Thyroid gland (tissue), 4 donors: ENCODE measurements around the gene DIP2C. TPM values are rescaled to one million over a fixed set of nuclear protein-coding genes. Genes with fewer than 3 reads are reported as not detected.

ENCODE experiments used
- DNase-seq, 2 donors: peaks; one replicate each; pipeline ENCODE4 v3.0.0-alpha.2; 2019
- H3K27ac ChIP-seq, 3 donors: fragments of 200-600 bp; sonication (generic); 1 replicate in 2 of 3; 2 replicates in 1 of 3; pipeline ENCODE4 v1.5.1; 2016 to 2019; ENCODE audit warnings: mild to moderate bottlenecking in 1 of 3, moderate library complexity in 1 of 3
- H3K27me3 ChIP-seq: fragments of 200-600 bp; sonication (generic); one replicate; pipeline ENCODE4 v1.5.1; 2019
- H3K36me3 ChIP-seq, 2 donors: fragments of 200-600 bp; sonication (generic); one replicate each; pipeline ENCODE4 v1.5.1; 2016 to 2019
- H3K4me1 ChIP-seq, 2 donors: fragments of 200-600 bp; sonication (generic); one replicate each; pipeline ENCODE4 v1.5.1; 2017 to 2019
- H3K4me3 ChIP-seq, 3 donors: fragments of 200-600 bp; sonication (generic); replicated peaks in 1 of 3; 1 replicate in 2 of 3; 2 replicates in 1 of 3; pipeline ENCODE4 v1.5.1; 2016; ENCODE audit warnings: mild to moderate bottlenecking in 1 of 3
- H3K9me3 ChIP-seq: fragments of 200-600 bp; sonication (generic); one replicate; pipeline ENCODE4 v1.5.1; 2017
- CTCF ChIP-seq, 6 experiments: fragments of 200-600 bp in 3 of 6; fragments of 450-650 bp in 3 of 6; sonication (generic) in 3 of 6; IDR thresholded peaks; one replicate each; pipeline ENCODE4 v1.5.1; 2016 to 2019; ENCODE audit warnings: antibody characterized with exemption in 6 of 6, mild to moderate bottlenecking in 2 of 6, inconsistent platforms in 1 of 6, moderate library complexity in 1 of 6
- POLR2A ChIP-seq, 2 donors: fragments of 450-650 bp; IDR thresholded peaks; one replicate each; pipeline ENCODE4 v1.6.1; 2017; ENCODE audit warnings: antibody characterized with exemption in 2 of 2, mild to moderate bottlenecking in 2 of 2, moderate library complexity in 1 of 2
- WGBS, 2 donors: methylation state at CpG; one replicate each; pipeline ENCODE4 v1.1.5; 2017; 5-methylcytosine and 5-hydroxymethylcytosine counted together
- intact Hi-C: fragments of 100-400 bp; cut with DNase I; formaldehyde crosslinking; loops from one replicate; pipeline ENCODE4 v1.15.1; 2023
- total RNA-seq, 4 donors: library from RNA; depleted of rRNA; stranded (reverse); fragments of >200 nt; gene quantifications; one replicate each; pipeline ENCODE4 v1.2.3, GENCODE V29; 2016

DIP2C gene
- total RNA-seq, 4 donors from 2014 or later: 11.4 to 14.6 (median 12.3) TPM

- DNase-seq: no peak
- peaks cover 22 to 26% of the 10 kb centered on the region in 2 donors for H3K4me1 ChIP-seq
- H3K36me3 ChIP-seq: no peaks in the 10 kb centered on the region
- TF ChIP-seq CTCF (IDR thresholded peaks at IDR 0.05) (no peak), POLR2A (IDR thresholded peaks at IDR 0.05) (no peak)
- intact Hi-C loops: no loop called here
- WGBS, 2 donors: 95% methylated on average over 7 of the region's 7 CpGs
- no peak overlapping the region for H3K27ac ChIP-seq
- no peak overlapping the region for H3K4me3 ChIP-seq
- no peaks in the 10 kb centered on the region for H3K27me3 ChIP-seq
- no peaks in the 10 kb centered on the region for H3K9me3 ChIP-seq
These were observed 25.2 kb downstream of the DIP2C start for GRCh38 chr10:664301-664700.

GRCh38 chr10:663831-664251, 25.6 kb downstream of the DIP2C start:
- no peaks in the 10 kb centered on the region for H3K36me3 ChIP-seq
- no peaks in the 10 kb centered on the region for H3K9me3 ChIP-seq
- WGBS, 2 donors: 73 to 75% methylated on average over 12 to 13 of the region's 13 CpGs
- no peak for DNase-seq
- H3K27me3 ChIP-seq: no peaks in the 10 kb centered on the region
- H3K4me3 ChIP-seq: no peak overlapping the region
- peaks cover 23 to 31% of the 10 kb centered on the region in 2 donors for H3K4me1 ChIP-seq
- TF ChIP-seq POLR2A (IDR thresholded peaks at IDR 0.05): no peak
- no peak overlapping the region for H3K27ac ChIP-seq
- intact Hi-C loops: no loop called here

GRCh38 chr10:663466-663751, 26.1 kb downstream of the DIP2C start:
- TF ChIP-seq CTCF (IDR thresholded peaks at IDR 0.05): no peak
- no peak for TF ChIP-seq POLR2A (IDR thresholded peaks at IDR 0.05)
- no peaks in the 10 kb centered on the region for H3K27me3 ChIP-seq

GRCh38 chr10:662686-663465, 26.6 kb downstream of the DIP2C start:
- Histone ChIP-seq H3K9me3 (no peaks in the 10 kb centered on the region), H3K36me3 (no peaks in the 10 kb centered on the region), H3K27ac (no peak overlapping the region), H3K4me1 (peaks cover 23 to 33% of the 10 kb centered on the region in 2 donors), H3K27me3 (no peaks in the 10 kb centered on the region), H3K4me3 (no peak overlapping the region)
- intact Hi-C loops: no loop called here
- TF ChIP-seq CTCF (IDR thresholded peaks at IDR 0.05): no peak
- no peak for TF ChIP-seq POLR2A (IDR thresholded peaks at IDR 0.05)
- no peak for DNase-seq
- WGBS, 2 donors: 81 to 89% methylated on average over 11 of the region's 11 CpGs

More at GRCh38 chr10:663466-663751, 26.1 kb downstream of the DIP2C start:
- WGBS, 2 donors: 90 to 92% methylated on average over 9 of the region's 9 CpGs
- no peak overlapping the region for H3K27ac ChIP-seq
- no peak for DNase-seq
- H3K9me3 ChIP-seq: no peaks in the 10 kb centered on the region
- intact Hi-C loops: no loop called here
- H3K36me3 ChIP-seq: no peaks in the 10 kb centered on the region
- H3K4me3 ChIP-seq: no peak overlapping the region
- peaks cover 23 to 33% of the 10 kb centered on the region in 2 donors for H3K4me1 ChIP-seq

- no peaks in the 10 kb centered on the region for H3K9me3 ChIP-seq
- H3K27me3 ChIP-seq: no peaks in the 10 kb centered on the region
- no peak overlapping the region for H3K4me3 ChIP-seq
- H3K4me1 ChIP-seq: peaks cover 23 to 33% of the 10 kb centered on the region in 2 donors
- intact Hi-C loops: no loop called here
- 98% methylated on average over 9 of the region's 9 CpGs for WGBS, 2 donors
- no peak for TF ChIP-seq CTCF (IDR thresholded peaks at IDR 0.05)
- no peak for TF ChIP-seq POLR2A (IDR thresholded peaks at IDR 0.05)
- H3K36me3 ChIP-seq: no peaks in the 10 kb centered on the region
- H3K27ac ChIP-seq: no peak overlapping the region
- DNase-seq: no peak
These were observed 27.3 kb downstream of the DIP2C start for GRCh38 chr10:662223-662605.
